Measurements from ENCODE around the gene STAP2. TPM values are rescaled to one million over a fixed set of nuclear protein-coding genes. Genes with fewer than 3 reads are reported as not detected.
"Not testable (repeated sequence)": the region's sequence is repeated elsewhere in the genome, so short reads cannot be mapped to it uniquely, and the experiment has no call there.

STAP2 gene
- total RNA-seq, 1 experiment from 2014 or later, result 3.1 TPM

DNA sequence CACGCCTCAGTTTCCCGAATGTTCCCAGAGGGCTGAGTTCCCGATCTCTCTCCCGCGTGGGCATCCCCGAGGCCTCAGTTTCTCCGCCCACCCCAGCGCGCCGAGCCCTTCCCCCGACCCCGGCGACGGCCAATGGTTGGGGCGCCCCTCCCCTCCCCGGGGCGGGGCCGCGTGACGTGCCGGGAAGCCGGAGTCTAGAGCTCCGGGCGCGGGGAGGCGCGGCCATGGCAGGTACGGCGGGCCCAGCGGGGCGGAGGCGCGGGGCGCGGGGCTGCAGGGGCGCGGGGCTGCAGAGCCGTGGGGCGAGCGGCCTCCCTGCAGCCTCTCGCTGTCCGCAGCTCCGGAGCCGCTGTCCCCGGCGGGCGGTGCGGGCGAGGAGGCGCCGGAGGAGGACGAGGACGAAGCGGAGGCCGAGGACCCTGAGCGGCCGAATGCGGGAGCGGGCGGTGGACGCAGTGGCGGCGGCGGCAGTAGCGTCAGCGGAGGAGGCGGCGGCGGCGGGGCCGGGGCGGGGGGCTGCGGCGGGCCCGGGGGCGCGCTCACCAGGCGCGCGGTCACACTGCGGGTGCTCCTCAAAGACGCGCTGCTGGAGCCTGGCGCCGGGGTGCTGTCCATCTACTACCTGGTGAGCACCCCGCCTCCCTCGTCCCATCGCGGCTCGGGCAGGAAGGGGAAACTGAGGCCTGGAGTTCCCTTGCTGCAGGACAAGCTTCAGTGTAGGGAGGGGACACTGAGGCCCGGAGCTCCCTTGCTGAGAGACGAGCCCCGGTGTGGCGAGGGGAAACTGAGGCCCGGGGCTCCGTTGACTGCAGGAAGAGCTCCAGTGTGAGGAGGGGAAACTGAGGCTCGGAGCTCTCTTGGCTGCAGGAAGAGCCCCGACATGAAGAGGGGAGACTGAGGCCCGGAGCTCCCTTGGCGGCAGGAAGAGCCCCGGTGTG, 5.0 kb upstream of the STAP2 start, which contains the start of gene MPND:
Gene MPND (plus strand): TSS at position 193 of the 938 bp plus-strand sequence. CDS start 32 bp downstream, at position 225.
- peak; percentile 77 for DNase-seq (ENCODE audit: low read depth, low spot score)
- in situ Hi-C loops (cut with HindIII; ENCODE audit: low pct_unique_long_range_greater_than_20kb, low sequenced_read_pairs), result no loop called here

DNA sequence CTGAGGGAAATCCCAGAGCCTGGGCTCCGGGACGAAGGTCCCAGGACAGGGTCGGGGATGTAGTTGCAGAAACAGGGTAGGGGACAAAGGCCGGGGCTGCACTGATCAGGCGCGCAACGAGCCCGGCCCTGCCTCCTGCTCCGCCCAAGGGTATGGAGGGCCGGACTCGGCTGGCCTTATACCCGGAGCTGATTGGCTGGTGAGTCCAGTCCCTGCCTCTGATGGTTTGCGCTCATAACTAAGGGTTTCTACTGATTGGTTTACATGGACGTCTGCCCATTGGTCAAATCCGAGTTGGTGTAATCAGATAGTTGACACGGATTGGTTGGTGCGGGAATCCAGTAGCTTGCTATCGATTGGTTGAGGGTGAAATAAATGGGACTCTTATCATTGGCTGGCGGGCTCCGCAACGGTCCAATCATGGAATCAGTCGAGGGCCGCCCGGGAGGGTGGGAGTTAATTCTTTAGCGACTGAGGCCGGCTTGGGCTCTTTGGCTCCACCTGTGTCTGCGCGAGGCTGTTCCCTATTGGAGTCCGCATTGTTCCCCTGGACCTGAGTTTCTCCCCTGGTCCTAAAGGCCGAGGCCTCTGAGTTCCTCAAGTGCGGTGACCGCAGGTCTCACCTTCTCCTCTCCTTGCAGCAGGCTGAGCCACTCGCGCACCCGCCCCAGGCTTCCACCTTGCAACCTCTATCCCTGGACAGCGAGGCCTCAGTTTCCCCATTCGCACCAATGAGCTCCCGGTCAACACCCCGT, 4.2 kb upstream of the STAP2 start:
- peak; percentile 100 for DNase-seq (ENCODE audit: low read depth, low spot score)
- in situ Hi-C loops (cut with HindIII; ENCODE audit: low pct_unique_long_range_greater_than_20kb, low sequenced_read_pairs), result no loop called here

DNA sequence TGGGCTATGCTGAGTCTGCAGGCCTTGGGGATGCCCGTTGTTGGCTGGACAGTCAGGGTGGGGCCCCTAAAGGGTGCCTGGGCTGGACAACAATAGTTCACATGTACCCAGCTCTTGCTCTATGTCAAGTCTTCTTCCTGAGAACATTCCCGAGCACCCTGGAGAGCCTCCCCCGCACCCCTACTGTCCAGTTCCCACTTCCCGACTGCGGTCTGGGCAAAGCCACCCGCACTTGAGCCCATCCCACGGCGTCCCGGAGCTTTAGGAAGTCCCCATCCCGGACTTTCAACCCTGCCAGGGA, 3.6 kb upstream of the STAP2 start:
- in situ Hi-C loops (cut with HindIII; ENCODE audit: low pct_unique_long_range_greater_than_20kb, low sequenced_read_pairs), result no loop called here
- no peak for DNase-seq (ENCODE audit: low read depth, low spot score)

DNA sequence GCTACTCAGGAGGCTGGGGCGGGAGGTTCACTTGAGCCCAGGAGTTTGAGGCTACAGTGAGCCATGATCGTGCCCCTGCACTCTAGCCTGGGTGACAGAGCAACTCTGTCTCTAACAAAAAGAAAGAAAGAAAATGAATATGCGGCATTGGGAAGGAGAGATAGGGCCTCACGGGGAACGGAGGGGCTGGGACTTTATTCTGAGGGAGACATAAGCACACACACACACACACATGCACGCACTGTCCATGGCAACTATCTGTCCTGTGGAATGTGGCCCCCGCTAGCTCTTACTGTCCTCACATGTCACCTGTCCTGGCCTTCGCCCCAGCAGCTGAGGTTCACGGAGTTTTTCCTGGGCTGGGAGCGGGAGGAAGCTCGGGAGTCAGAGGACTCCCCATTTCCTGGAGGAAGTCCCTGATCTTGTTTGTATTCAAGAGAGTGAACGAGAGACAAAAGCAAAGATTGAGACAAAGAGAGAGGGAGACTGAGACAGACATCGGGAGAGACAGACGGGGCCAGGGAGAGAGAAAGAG, 654 bp downstream of the STAP2 start:
- in situ Hi-C loops (cut with HindIII; ENCODE audit: low pct_unique_long_range_greater_than_20kb, low sequenced_read_pairs), result no loop called here
- DNase-seq (ENCODE audit: low read depth, low spot score), result no peak

DNA sequence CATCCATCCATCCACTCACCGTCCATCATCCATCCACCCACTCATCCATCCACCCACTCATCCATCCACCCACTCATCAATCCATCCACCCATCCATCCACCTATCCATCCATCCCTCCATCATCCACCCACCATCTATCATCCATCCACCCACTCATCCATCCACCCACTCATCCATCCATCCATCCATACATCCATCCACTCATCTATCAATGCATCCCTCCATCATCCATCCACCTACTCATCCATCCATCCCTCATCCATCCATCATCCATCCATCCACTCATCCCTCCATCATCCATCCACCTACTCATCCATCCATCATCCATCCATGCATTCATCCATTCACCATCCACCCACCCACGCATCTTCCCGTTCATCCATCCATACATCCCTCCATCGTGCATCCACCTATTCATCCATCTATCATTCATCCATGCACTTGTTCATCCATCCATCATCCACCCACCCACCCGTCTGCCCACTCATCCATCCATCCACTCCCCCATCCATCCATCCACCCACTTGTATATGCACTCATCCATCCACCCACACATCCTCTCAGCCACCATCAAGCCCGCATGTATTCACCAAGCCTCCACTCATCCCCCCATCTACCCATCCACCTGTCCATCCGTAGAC, 3.6 kb downstream of the STAP2 start:
- no peak for DNase-seq (ENCODE audit: low read depth, low spot score)
- in situ Hi-C loops (cut with HindIII; ENCODE audit: low pct_unique_long_range_greater_than_20kb, low sequenced_read_pairs), result no loop called here

DNA sequence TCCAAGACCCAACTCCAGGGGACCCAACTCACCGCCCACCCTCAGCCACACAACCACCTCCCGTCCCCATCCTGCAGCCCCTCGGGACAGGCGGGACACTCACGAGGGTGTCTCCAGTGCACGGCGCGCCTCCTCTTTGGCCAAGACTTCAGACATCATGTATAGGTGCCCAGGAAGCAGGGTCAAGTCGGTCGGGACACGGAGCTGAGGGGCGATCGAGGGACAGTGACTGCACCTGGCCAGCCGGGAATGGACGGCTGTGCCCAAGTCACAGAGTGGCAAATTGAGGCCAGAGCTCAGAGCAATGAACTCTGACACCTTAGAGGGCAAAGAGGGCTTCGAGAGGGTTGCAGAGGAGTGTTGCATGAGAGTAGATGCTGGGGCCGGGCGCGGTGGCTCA, 8.8 kb downstream of the STAP2 start:
- DNase-seq (ENCODE audit: low read depth, low spot score), result no peak
- in situ Hi-C loops (cut with HindIII; ENCODE audit: low pct_unique_long_range_greater_than_20kb, low sequenced_read_pairs), result no loop called here

DNA sequence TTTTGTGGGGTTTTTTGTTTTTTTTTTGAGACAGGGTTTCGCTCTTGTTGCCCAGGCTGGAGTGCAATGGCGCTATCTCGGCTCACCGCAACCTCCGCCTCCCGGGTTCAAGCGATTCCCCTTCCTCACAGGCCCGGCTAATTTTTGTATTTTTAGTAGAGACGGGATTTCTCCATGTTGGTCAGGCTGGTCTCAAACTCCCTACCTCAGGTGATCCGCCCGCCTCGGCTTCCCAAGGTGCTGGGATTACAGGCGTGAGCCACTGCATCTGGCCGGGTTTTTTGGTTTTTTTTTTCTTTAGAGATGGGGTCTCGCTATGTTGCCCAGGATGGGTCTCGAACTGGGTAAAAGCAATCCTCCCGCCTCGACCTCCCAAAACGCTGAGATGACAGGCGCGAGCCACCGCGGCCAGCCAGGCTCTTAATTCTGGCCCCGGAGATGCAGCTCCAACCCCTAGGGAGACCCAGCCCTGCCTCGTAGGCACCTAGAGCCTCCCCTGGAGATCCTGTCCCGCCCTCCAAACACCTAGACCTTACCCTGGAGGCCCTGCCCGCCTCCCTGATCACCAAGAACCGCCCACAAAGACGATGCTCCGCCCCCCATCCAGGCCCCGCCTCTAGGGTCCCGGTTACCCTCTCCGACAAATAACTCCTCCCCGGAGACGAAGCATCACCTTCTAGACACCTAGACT, 9.5 kb downstream of the STAP2 start:
- in situ Hi-C loops (cut with HindIII; ENCODE audit: low pct_unique_long_range_greater_than_20kb, low sequenced_read_pairs), result not testable (repeated sequence)

DNA sequence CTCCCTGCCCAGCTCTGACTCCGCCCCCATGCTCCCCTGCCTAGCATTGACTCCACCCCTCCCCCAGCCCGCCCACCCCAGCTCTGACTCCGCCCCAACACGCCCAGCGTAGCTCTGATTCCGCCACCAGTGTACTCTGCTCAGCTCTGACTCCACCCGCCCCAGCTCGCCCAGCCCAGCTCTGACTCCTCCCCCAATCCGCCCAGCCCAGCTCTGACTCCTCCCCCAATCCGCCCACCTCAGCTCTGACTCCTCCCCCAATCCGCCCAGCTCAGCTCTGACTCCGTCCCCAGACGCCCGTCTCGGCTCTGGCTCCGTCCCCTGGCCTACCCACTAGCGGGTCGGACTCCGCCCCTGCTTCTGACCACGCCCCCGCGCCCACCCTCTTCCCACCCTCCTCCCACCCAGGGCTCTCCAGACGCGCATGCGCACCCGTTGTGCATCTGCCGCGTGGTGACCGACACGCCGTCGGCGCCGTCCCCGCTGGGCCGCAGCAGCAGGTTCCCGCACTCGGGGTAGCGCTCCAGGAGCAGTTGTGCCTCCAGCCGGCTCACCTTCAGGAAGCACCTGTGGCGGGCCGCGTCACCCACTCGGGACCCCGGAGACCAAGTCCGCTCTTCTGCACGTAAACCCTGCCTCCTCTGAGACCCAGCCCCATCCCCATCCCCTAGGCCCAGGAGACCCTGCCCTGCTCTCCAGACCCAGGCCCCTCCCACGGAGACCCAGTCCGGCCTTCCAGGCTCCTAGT, 10.2 kb downstream of the STAP2 start:
- in situ Hi-C loops (cut with HindIII; ENCODE audit: low pct_unique_long_range_greater_than_20kb, low sequenced_read_pairs), result no loop called here
- DNase-seq (ENCODE audit: low read depth, low spot score), result peak; percentile 7

More for the DNA sequence above, 9.5 kb downstream of the STAP2 start:
- not testable (repeated sequence) for DNase-seq (ENCODE audit: low read depth, low spot score)

DNA sequence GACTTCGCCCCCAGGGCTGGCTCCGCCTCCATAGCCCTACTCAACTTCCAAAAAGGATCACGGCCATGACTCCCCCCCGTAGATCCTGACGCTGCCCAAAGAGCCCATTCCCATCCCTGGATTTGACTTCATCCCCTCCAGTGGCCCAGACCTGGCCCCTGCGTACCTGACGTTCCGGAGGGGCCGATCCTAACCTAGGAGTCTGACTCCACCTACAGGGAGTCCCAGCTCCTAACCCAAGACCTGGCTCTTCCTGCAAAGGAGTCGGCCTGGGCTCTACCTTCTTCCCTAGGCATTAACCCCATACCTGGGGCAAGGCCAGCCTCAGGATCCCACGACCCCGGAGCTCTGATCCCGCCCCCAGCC, 10.8 kb downstream of the STAP2 start:
- in situ Hi-C loops (cut with HindIII; ENCODE audit: low pct_unique_long_range_greater_than_20kb, low sequenced_read_pairs), result no loop called here
- DNase-seq (ENCODE audit: low read depth, low spot score), result no peak

DNA sequence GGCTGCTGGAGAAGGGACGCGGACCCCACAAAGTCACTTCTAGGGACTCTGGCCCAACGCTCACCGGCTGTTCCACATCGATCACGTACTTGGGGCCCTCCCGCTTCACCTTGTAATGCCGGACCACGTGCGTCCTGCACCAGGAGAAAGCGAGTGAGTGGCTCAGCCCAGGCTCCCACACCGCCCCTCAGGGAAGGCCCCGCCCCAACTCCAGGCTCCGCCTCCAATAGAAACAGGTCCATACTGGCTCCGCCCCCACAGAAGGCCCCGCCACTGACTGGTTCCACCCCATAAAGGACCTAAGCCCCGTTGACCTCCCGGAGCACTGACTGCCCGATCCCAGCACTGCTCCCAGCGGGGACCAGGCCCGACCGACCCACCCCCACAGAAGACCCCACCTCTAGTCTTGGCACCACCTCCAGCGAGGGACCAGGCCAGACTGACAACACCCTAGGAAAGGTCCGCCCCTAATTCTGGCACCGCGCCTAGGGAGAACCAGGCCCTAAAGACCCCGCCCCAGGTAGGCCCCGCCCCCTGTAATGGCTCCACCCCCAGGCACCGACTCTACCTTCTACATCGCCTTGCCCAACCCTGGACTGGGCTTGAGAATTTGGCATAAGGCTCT, 11.3 kb downstream of the STAP2 start:
- no peak for DNase-seq (ENCODE audit: low read depth, low spot score)
- in situ Hi-C loops (cut with HindIII; ENCODE audit: low pct_unique_long_range_greater_than_20kb, low sequenced_read_pairs), result no loop called here

DNA sequence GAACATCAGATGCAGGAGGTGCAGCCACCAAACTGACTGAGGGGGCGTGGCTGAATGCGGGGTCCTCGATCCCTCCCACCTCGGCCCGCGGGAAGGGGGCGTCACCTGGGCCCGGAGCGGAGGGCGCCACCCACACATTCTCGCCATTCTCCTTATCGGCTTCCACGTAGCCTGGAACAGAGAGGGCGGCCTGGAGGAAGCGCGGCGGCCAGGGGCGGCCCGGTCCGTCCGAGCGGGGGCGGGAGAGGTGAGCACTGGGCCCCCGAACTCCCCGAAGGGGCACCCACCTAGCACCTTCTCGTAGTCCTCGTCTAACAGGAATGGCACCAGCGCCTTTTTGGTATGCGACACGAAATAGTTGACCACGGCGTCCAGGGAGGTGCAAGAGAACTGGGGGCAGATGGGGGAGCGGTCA, 11.8 kb downstream of the STAP2 start:
- no peak for DNase-seq (ENCODE audit: low read depth, low spot score)
- in situ Hi-C loops (cut with HindIII; ENCODE audit: low pct_unique_long_range_greater_than_20kb, low sequenced_read_pairs), result no loop called here

DNA sequence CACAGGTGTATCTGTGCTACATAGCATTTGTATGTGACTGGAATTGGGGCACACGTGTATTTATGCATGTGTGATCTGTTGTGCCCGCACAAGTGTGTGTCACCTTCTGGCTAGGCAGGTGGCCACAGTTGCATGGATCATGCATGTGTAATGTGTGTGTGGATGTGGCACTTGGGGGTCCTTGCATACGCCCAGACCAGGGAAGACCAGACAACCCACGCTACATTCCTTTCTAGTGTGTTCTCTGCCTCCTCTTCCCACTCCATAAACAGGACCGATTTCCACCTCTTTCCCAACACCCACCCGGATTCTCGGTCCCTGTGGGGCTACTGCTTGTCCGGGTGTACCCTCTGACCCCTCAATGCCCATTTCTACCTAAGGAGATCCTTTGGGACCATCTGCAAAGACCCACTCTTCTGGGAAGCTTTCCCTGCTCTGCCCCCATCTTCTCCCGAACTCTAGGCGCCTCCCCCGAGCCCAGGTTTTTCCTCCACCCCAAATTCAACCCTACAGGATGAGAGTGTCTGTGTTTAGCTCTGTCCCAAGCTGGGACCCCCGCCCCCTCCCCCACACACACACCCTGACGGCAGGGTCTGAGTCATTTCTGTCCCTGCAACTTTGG, 12.3 kb downstream of the STAP2 start:
- in situ Hi-C loops (cut with HindIII; ENCODE audit: low pct_unique_long_range_greater_than_20kb, low sequenced_read_pairs), result no loop called here
- no peak for DNase-seq (ENCODE audit: low read depth, low spot score)

DNA sequence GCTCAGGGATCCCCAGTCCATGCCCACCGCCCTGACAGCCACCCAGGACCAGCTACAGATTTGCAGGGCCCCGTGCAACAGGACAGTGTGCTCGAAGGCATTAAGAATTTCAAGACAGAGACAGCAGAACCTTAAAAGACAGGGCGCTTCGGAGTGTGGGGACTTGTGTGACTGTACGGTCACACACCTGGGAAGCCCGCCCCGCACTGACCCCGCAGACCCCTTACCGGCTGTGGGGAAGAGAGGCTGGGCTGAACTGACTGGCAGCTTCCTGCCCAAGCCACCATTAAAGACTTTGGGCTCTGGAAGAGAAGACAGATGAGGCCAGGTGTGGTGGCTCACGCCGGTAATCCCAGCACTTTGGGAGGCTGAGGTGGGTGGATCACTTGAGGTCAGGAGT, 14.4 kb downstream of the STAP2 start:
- no peak for DNase-seq (ENCODE audit: low read depth, low spot score)
- in situ Hi-C loops (cut with HindIII; ENCODE audit: low pct_unique_long_range_greater_than_20kb, low sequenced_read_pairs), result no loop called here

DNA sequence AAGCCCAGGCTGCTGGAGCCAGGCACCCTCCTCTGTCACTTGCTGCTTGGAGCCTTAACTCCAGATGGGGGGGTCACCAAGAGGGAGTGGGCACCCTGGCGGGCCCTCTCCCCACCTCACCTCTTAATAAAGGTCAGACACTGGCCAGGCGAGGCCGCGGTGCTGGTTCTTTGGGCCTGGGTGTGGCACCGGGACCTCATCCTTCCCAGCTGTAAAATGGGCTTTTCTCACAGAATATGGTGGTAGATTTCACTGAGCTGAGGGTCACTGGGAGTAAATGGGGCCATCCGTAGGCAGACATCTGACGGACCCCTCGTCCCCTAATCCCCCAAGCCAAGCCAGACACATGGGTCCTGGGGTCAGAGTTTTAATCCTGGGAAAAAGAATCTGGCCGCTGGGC, 14.9 kb downstream of the STAP2 start:
- DNase-seq (ENCODE audit: low read depth, low spot score), result no peak
- in situ Hi-C loops (cut with HindIII; ENCODE audit: low pct_unique_long_range_greater_than_20kb, low sequenced_read_pairs), result no loop called here

DNA sequence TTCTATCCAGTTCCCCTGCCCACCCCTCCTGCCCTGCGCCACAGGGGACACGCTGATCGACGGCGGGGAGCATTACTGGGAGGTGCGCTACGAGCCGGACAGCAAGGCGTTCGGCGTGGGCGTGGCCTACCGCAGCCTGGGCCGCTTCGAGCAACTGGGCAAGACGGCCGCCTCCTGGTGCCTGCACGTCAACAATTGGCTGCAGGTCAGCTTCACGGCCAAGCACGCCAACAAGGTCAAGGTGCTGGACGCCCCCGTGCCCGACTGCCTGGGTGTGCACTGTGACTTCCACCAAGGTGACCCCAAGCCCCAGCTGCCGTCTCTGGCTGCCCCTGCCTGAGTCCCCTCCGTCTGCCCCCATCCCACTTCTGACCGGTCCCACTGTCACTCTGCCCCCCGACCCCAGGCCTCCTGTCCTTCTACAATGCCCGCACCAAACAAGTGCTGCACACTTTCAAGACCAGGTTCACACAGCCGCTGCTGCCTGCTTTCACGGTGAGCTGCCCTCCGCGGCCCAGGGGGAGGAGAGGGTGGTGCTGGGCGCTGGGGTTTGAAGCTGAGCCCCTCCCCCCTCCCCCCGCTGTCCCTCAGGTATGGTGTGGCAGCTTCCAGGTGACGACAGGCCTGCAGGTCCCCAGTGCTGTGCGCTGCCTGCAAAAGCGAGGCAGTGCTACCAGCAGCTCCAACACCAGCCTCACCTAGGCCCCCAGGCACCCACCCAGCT, 15.5 kb downstream of the STAP2 start:
- in situ Hi-C loops (cut with HindIII; ENCODE audit: low pct_unique_long_range_greater_than_20kb, low sequenced_read_pairs), result no loop called here
- DNase-seq (ENCODE audit: low read depth, low spot score), result peak; percentile 11

DNA sequence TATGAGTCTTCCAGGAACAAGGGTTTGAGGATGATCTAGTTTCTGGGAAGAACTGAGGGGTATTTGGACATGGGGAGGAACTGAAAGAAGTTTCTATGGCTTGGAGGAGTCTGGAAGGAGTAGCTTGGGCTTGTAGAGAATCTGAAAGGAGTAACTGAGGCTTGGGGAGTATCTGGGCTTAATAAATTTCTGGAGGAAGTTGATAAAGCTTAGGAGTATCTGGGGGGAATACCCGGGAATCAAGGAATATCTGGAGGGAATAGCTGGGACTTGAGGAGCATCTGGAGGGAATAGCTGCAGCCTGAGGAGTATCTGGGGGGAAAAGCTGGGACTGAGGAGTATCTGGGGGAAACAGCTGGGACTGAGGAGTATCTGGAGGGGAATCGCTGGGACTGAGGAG, 18.2 kb downstream of the STAP2 start:
- DNase-seq (ENCODE audit: low read depth, low spot score), result no peak
- in situ Hi-C loops (cut with HindIII; ENCODE audit: low pct_unique_long_range_greater_than_20kb, low sequenced_read_pairs), result no loop called here

Data from SK-MEL-5 (cell line).